Measurements from ENCODE around the gene PLP1.

PLP1 gene

DNA sequence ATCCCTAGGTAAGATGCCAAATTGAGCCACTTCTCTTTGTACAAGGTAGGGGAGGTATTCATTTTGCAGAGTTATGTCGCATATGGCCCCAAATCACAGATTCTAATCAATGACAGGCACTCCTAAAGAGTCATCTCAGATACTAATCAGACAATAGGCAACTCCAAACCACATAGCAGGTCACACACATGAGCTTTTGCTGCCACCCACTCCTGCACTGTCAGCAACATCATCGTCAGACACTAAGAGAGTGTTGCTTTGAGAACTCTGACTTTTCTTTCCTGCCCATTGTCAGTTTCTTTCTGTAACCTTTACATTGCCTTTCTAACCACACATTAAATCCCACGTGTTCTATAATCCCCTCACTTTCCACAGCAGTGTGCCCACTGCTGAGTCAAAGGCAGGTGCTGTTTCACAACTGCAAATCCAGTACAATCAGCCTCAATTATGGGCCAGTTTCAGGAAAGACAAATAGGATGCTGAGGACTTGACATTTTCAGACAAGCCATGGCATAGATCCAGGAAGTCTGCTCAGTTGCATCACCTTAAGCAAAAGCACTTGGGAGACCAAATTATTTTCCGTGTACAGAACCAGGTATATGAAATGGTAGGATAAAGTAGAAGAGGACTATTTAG is 42.4 kb upstream of the PLP1 start:
- Histone ChIP-seq H3F3A (ENCODE audit: control insufficient read depth, insufficient read depth) (no peaks in the 10 kb centered on the region), H3K9me3 (ENCODE audit: control insufficient read depth, insufficient read depth, low read length) (no peaks in the 10 kb centered on the region), H3K27me3 (ENCODE audit: control insufficient read depth, low read length) (no peaks in the 10 kb centered on the region), H3K79me2 (ENCODE audit: control insufficient read depth, low read length) (no peaks in the 10 kb centered on the region), H3K9me2 (replicated peaks; ENCODE audit: control insufficient read depth, low read length) (no peaks in the 10 kb centered on the region), H3K4me2 (ENCODE audit: low read length) (no peak overlapping the region), H3K36me3 (ENCODE audit: control insufficient read depth, low read length) (no peaks in the 10 kb centered on the region), H3K4me3 (ENCODE audit: low read length) (no peak overlapping the region), H4K20me1 (ENCODE audit: control insufficient read depth, insufficient read depth, low read depth, low read length) (no peaks in the 10 kb centered on the region), H3K27ac (ENCODE audit: low read depth, low read length) (no peak overlapping the region), H3K4me1 (ENCODE audit: control insufficient read depth, low read length) (no peaks in the 10 kb centered on the region)
- TF ChIP-seq, protein P1, sequence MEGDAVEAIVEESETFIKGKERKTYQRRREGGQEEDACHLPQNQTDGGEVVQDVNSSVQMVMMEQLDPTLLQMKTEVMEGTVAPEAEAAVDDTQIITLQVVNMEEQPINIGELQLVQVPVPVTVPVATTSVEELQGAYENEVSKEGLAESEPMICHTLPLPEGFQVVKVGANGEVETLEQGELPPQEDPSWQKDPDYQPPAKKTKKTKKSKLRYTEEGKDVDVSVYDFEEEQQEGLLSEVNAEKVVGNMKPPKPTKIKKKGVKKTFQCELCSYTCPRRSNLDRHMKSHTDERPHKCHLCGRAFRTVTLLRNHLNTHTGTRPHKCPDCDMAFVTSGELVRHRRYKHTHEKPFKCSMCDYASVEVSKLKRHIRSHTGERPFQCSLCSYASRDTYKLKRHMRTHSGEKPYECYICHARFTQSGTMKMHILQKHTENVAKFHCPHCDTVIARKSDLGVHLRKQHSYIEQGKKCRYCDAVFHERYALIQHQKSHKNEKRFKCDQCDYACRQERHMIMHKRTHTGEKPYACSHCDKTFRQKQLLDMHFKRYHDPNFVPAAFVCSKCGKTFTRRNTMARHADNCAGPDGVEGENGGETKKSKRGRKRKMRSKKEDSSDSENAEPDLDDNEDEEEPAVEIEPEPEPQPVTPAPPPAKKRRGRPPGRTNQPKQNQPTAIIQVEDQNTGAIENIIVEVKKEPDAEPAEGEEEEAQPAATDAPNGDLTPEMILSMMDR (IDR thresholded peaks at IDR 0.05; ENCODE audit: low read depth, low read length, poor library complexity, severe bottlenecking), result no peak

DNA sequence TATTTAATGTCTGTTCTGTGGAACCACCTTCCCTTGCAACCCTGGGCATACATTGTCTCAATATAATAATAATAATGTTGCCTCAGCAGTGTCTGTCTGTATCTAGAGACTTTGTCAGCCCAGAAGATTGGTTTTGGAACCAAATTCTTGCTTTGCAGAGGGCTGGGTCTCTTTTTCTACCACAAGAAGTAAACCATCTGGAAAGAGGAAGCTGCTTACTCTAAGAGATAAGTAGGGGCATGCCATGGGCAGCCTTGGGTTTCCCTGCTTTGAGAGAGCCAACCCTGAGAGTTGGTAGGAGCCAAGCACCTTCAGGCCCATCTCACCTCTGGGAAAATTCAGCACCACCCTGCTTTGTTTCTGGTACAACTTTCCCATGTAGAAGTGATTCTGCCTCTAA is 38.9 kb upstream of the PLP1 start:
- no peak overlapping the region for H3K4me3 ChIP-seq (ENCODE audit: low read length)
- no peaks in the 10 kb centered on the region for H3K9me2 ChIP-seq (replicated peaks; ENCODE audit: control insufficient read depth, low read length)
- H3K27me3 ChIP-seq (ENCODE audit: control insufficient read depth, low read length), result no peaks in the 10 kb centered on the region
- H3K9me3 ChIP-seq (ENCODE audit: control insufficient read depth, insufficient read depth, low read length), result no peaks in the 10 kb centered on the region
- H3K4me1 ChIP-seq (ENCODE audit: control insufficient read depth, low read length), result no peaks in the 10 kb centered on the region
- H4K20me1 ChIP-seq (ENCODE audit: control insufficient read depth, insufficient read depth, low read depth, low read length), result no peaks in the 10 kb centered on the region
- H3K4me2 ChIP-seq (ENCODE audit: low read length), result no peak overlapping the region
- H3K36me3 ChIP-seq (ENCODE audit: control insufficient read depth, low read length), result no peaks in the 10 kb centered on the region
- H3F3A ChIP-seq (ENCODE audit: control insufficient read depth, insufficient read depth), result no peaks in the 10 kb centered on the region
- TF ChIP-seq EZH2phosphoT487 (IDR thresholded peaks at IDR 0.05; ENCODE audit: borderline replicate concordance, low read length), result no peak
- TF ChIP-seq, protein P1 (IDR thresholded peaks at IDR 0.05; ENCODE audit: low read depth, low read length, poor library complexity, severe bottlenecking), result no peak
- H3K79me2 ChIP-seq (ENCODE audit: control insufficient read depth, low read length), result no peaks in the 10 kb centered on the region
- H3K27ac ChIP-seq (ENCODE audit: low read depth, low read length), result no peak overlapping the region

DNA sequence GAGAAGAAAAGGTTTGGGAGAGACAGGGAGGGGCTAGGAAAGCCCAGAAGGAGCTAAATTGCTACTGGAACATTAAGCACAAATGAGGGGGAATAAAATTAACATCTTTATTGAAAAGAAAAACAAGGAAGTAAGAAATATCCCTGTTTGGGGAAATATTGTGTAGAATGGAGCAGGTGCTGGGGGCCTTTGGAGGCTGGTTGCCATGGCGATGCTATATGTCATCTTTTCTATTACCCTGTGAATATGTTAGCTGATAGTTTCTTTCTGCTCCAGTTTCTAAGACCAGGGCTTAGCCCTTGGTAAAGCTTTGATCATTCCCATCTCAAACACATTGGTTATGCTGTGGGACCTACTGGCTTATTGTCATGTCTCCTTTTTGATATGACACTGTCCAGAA is 37.2 kb upstream of the PLP1 start:
- Histone ChIP-seq H3K4me1 (ENCODE audit: control insufficient read depth, low read length) (no peaks in the 10 kb centered on the region), H3K4me3 (ENCODE audit: low read length) (no peak overlapping the region)

More for the DNA sequence above, 37.2 kb upstream of the PLP1 start:
- Histone ChIP-seq H3K4me2 (ENCODE audit: low read length) (no peak overlapping the region), H3K9me2 (replicated peaks; ENCODE audit: control insufficient read depth, low read length) (no peaks in the 10 kb centered on the region), H4K20me1 (ENCODE audit: control insufficient read depth, insufficient read depth, low read depth, low read length) (no peaks in the 10 kb centered on the region), H3K79me2 (ENCODE audit: control insufficient read depth, low read length) (no peaks in the 10 kb centered on the region), H3F3A (ENCODE audit: control insufficient read depth, insufficient read depth) (no peaks in the 10 kb centered on the region), H3K36me3 (ENCODE audit: control insufficient read depth, low read length) (no peaks in the 10 kb centered on the region), H3K27me3 (ENCODE audit: control insufficient read depth, low read length) (no peaks in the 10 kb centered on the region), H3K9me3 (ENCODE audit: control insufficient read depth, insufficient read depth, low read length) (no peaks in the 10 kb centered on the region), H3K27ac (ENCODE audit: low read depth, low read length) (no peak overlapping the region)
- TF ChIP-seq, protein P1 (IDR thresholded peaks at IDR 0.05; ENCODE audit: low read depth, low read length, poor library complexity, severe bottlenecking), result no peak
- TF ChIP-seq EZH2phosphoT487 (IDR thresholded peaks at IDR 0.05; ENCODE audit: borderline replicate concordance, low read length), result no peak

All from DOHH2 (cell line).